ENCODE data around the gene DNPH1. TPM values are rescaled to one million over a fixed set of nuclear protein-coding genes. Genes with fewer than 3 reads are reported as not detected.

DNPH1 gene
- total RNA-seq, 1 experiment from 2014 or later, result 82.6 TPM

DNA sequence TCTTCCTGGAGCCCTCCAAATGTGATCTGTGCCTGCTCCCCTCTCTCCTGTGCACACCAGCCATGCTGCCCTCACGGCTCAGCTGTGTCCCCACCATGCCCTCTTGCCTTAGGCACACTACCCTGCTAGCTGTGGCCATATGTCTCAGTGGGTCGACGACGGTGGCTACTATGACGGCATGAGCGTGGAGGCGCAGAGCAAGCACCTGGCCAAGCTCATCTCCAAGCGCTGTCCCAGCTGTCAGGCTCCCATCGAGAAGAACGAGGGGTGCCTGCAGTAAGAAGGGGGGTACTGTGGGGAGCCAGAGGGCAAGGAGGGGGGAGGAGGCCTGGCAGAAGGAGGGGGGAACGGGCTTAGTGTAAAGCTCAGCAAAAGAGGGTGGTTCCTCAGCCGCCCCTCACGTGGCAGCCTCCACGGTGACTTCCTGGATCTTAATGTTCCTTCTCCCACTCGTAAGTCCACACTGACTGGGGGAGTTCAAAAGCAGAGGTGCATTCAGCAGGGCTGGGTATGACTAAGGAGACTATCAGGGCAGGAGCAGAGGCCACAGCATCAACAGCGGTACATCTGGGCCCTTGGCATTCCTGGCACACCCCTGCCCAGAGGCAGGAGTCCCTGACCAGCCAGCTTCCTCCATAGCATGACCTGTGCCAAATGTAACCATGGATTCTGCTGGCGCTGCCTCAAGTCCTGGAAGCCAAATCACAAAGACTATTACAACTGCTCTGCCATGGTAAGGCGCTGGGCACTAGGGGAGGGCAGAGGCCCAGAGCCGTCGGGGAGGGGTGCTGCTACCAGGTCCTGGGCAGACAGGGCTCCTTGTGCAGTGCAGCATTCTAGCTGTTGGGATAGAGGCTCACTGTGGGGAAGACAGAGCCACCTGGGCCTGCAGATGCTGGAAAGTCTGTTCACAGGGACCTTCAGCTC is 8.0 kb downstream of the DNPH1 start:
- BruUV-seq (replicated peaks), result no TSS peak
- Mint-ChIP-seq H3K4me3 (ENCODE audit: low read depth, unreplicated experiment) (no peak overlapping the region), H3K27ac (ENCODE audit: unreplicated experiment) (no peak overlapping the region), H3K36me3 (ENCODE audit: insufficient read depth, unreplicated experiment) (peaks cover 49% of the 10 kb centered on the region), H3K27me3 (ENCODE audit: unreplicated experiment) (no peaks in the 10 kb centered on the region), H3K9me3 (ENCODE audit: low read depth, unreplicated experiment) (no peaks in the 10 kb centered on the region), H3K4me1 (ENCODE audit: low read depth, unreplicated experiment) (peaks cover 25% of the 10 kb centered on the region)
- no peak for DNase-seq
- TF ChIP-seq, protein P1, sequence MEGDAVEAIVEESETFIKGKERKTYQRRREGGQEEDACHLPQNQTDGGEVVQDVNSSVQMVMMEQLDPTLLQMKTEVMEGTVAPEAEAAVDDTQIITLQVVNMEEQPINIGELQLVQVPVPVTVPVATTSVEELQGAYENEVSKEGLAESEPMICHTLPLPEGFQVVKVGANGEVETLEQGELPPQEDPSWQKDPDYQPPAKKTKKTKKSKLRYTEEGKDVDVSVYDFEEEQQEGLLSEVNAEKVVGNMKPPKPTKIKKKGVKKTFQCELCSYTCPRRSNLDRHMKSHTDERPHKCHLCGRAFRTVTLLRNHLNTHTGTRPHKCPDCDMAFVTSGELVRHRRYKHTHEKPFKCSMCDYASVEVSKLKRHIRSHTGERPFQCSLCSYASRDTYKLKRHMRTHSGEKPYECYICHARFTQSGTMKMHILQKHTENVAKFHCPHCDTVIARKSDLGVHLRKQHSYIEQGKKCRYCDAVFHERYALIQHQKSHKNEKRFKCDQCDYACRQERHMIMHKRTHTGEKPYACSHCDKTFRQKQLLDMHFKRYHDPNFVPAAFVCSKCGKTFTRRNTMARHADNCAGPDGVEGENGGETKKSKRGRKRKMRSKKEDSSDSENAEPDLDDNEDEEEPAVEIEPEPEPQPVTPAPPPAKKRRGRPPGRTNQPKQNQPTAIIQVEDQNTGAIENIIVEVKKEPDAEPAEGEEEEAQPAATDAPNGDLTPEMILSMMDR (IDR thresholded peaks at IDR 0.05; ENCODE audit: unreplicated experiment), result no peak
- intact Hi-C loops (cut with micrococcal nuclease; ENCODE audit: unreplicated experiment), result no loop called here
- CTCF ChIA-PET, result interaction anchor here (0.7 kb wide), 1 partner anchor 241 kb away, joined by 10 read pairs; no protein-coding TSS in a partner anchor

DNA sequence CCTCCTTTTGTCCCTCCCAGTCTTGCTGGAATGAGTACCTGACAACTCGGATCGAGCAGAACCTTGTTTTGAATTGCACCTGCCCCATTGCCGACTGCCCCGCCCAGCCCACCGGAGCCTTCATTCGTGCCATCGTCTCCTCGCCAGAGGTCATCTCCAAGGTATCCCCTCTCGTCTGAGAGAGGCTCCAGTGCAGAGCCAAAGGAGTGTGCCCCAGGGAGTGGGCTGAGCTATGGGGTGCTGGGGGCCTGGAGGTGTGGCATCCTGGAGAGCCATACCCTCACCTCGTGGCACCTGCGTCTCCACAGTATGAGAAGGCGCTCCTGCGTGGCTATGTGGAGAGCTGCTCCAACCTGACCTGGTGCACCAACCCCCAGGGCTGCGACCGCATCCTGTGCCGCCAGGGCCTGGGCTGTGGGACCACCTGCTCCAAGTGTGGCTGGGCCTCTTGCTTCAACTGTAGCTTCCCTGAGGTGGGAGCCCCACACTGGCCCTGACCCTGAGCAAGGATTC is 8.8 kb downstream of the DNPH1 start:
- no peaks in the 10 kb centered on the region for H3K27me3 Mint-ChIP-seq (ENCODE audit: unreplicated experiment)
- BruUV-seq (replicated peaks), result no TSS peak
- H3K9me3 Mint-ChIP-seq (ENCODE audit: low read depth, unreplicated experiment), result no peaks in the 10 kb centered on the region
- TF ChIP-seq, protein P1 (IDR thresholded peaks at IDR 0.05; ENCODE audit: unreplicated experiment), result no peak
- peak overlapping the region; percentile 5 for H3K27ac Mint-ChIP-seq (ENCODE audit: unreplicated experiment)
- H3K4me3 Mint-ChIP-seq (ENCODE audit: low read depth, unreplicated experiment), result no peak overlapping the region
- no peak for DNase-seq
- peaks cover 43% of the 10 kb centered on the region for H3K36me3 Mint-ChIP-seq (ENCODE audit: insufficient read depth, unreplicated experiment)
- H3K4me1 Mint-ChIP-seq (ENCODE audit: low read depth, unreplicated experiment), result peaks cover 17% of the 10 kb centered on the region
- intact Hi-C loops (cut with micrococcal nuclease; ENCODE audit: unreplicated experiment), result no loop called here
- CTCF ChIA-PET, result interaction anchor here (0.7 kb wide), 1 partner anchor 242 kb away, joined by 10 read pairs; no protein-coding TSS in a partner anchor

DNA sequence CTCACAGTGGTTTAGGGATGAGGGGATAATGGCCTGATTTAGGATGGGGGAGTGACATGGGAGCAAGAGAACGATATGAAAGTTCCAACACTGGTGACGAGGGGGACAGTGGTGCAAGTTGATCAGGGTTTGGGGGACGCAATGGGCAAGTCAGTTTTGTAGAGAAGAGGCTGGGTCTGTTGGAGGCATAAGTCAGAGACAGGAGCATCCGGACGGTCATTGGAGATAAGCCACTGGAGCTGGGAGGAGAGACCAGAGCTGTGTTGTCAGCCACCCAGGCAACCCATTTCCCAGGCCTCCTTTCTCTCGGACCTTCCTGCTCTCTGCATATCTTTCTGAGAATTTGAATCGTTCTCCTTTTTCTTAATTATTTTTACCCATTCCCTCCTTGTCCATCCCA is 9.5 kb downstream of the DNPH1 start:
- TF ChIP-seq, protein P1 (IDR thresholded peaks at IDR 0.05; ENCODE audit: unreplicated experiment), result no peak
- H3K9me3 Mint-ChIP-seq (ENCODE audit: low read depth, unreplicated experiment), result no peaks in the 10 kb centered on the region
- no peak overlapping the region for H3K4me3 Mint-ChIP-seq (ENCODE audit: low read depth, unreplicated experiment)
- intact Hi-C loops (cut with micrococcal nuclease; ENCODE audit: unreplicated experiment), result no loop called here
- no peaks in the 10 kb centered on the region for H3K27me3 Mint-ChIP-seq (ENCODE audit: unreplicated experiment)
- CTCF ChIA-PET, result interaction anchor here (1.3 kb wide), 1 partner anchor 127 kb away, joined by 11 read pairs; no protein-coding TSS in a partner anchor
- H3K4me1 Mint-ChIP-seq (ENCODE audit: low read depth, unreplicated experiment), result peaks cover 11% of the 10 kb centered on the region
- peak overlapping the region; percentile 5 for H3K27ac Mint-ChIP-seq (ENCODE audit: unreplicated experiment)
- no peak for DNase-seq
- peaks cover 38% of the 10 kb centered on the region for H3K36me3 Mint-ChIP-seq (ENCODE audit: insufficient read depth, unreplicated experiment)
- no TSS peak for BruUV-seq (replicated peaks)

DNA sequence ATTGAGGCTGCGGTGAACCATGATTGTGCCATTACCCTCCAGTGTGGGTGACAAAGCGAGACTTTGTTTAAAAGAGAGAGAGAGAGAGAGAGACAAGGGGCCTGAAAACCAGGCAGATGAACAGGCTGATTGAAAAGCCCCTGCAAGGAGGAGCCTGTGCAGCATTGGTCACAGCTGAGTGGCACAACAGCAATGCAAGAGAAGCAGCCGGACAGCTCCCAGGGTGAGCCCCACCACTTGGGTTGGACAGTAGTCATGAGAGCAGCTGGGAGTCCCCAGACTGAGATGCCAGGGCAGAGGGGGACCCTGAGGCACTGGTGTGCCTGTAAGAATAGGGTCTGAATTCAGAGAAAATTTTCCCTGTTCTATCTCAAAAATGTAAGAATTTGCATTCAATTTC is 10.2 kb downstream of the DNPH1 start:
- H3K27me3 Mint-ChIP-seq (ENCODE audit: unreplicated experiment), result no peaks in the 10 kb centered on the region
- H3K4me1 Mint-ChIP-seq (ENCODE audit: low read depth, unreplicated experiment), result peaks cover 4% of the 10 kb centered on the region
- H3K27ac Mint-ChIP-seq (ENCODE audit: unreplicated experiment), result peak overlapping the region; percentile 7
- peaks cover 38% of the 10 kb centered on the region for H3K36me3 Mint-ChIP-seq (ENCODE audit: insufficient read depth, unreplicated experiment)
- H3K9me3 Mint-ChIP-seq (ENCODE audit: low read depth, unreplicated experiment), result no peaks in the 10 kb centered on the region
- TF ChIP-seq, protein P1 (IDR thresholded peaks at IDR 0.05; ENCODE audit: unreplicated experiment), result no peak
- no TSS peak for BruUV-seq (replicated peaks)
- no peak for DNase-seq
- H3K4me3 Mint-ChIP-seq (ENCODE audit: low read depth, unreplicated experiment), result no peak overlapping the region
- intact Hi-C loops (cut with micrococcal nuclease; ENCODE audit: unreplicated experiment), result no loop called here
- CTCF ChIA-PET, result interaction anchor here (1.3 kb wide), 1 partner anchor 127 kb away, joined by 11 read pairs; no protein-coding TSS in a partner anchor
